T-helper 1 cell treated with Interleukin-12 subunit alpha and Interleukin-12 subunit beta and Interleukin-4 antibody, amounts not matched to agents 30 μg/mL and 1 μg/mL, for 36 hours (primary cell): ENCODE data around the gene GOLGA6C.
"Not testable (repeated sequence)": the region's sequence is repeated elsewhere in the genome, so short reads cannot be mapped to it uniquely, and the experiment has no call there.

Experiments used
- H3K27ac Mint-ChIP-seq: one replicate; pipeline ENCODE4 v1.8.0; 2021; ENCODE audit warnings: mild to moderate bottlenecking, mixed read lengths
- H3K27me3 Mint-ChIP-seq: one replicate; pipeline ENCODE4 v1.8.0; 2021; ENCODE audit warnings: low read depth, mixed read lengths
- H3K36me3 Mint-ChIP-seq: one replicate; pipeline ENCODE4 v1.8.0; 2021; ENCODE audit warnings: low read depth, mixed read lengths
- H3K4me1 Mint-ChIP-seq: one replicate; pipeline ENCODE4 v1.8.0; 2021; ENCODE audit warnings: low read depth, mixed read lengths
- H3K4me3 Mint-ChIP-seq: one replicate; pipeline ENCODE4 v1.8.0; 2021; ENCODE audit warnings: mild to moderate bottlenecking, moderate library complexity, mixed read lengths
- H3K9me3 Mint-ChIP-seq: one replicate; pipeline ENCODE4 v1.8.0; 2021; ENCODE audit warnings: mixed read lengths

The GOLGA6C gene

GRCh38 chr15:75259873-75260272 is 1.7 kb downstream of the GOLGA6C start:
- H3K36me3 Mint-ChIP-seq, H3K27me3 Mint-ChIP-seq, H3K27ac Mint-ChIP-seq, H3K4me3 Mint-ChIP-seq, H3K4me1 Mint-ChIP-seq, H3K9me3 Mint-ChIP-seq: not testable (repeated sequence)

- H3K4me3 Mint-ChIP-seq, H3K9me3 Mint-ChIP-seq, H3K4me1 Mint-ChIP-seq, H3K27ac Mint-ChIP-seq, H3K27me3 Mint-ChIP-seq, H3K36me3 Mint-ChIP-seq: not testable (repeated sequence)
Measured at GRCh38 chr15:75273751-75274359, 15.7 kb downstream of the GOLGA6C start.

GRCh38 chr15:75274509-75275107 is 16.5 kb downstream of the GOLGA6C start:
- not testable (repeated sequence) for H3K4me3 Mint-ChIP-seq, H3K27ac Mint-ChIP-seq, H3K4me1 Mint-ChIP-seq, H3K9me3 Mint-ChIP-seq, H3K36me3 Mint-ChIP-seq, H3K27me3 Mint-ChIP-seq

GRCh38 chr15:75275617-75276016 is 17.5 kb downstream of the GOLGA6C start:
- not testable (repeated sequence) for H3K27ac Mint-ChIP-seq, H3K4me3 Mint-ChIP-seq

GRCh38 chr15:75278497-75278896 is 20.4 kb downstream of the GOLGA6C start:
- H3K9me3 Mint-ChIP-seq, H3K4me1 Mint-ChIP-seq, H3K27ac Mint-ChIP-seq, H3K27me3 Mint-ChIP-seq, H3K4me3 Mint-ChIP-seq, H3K36me3 Mint-ChIP-seq: not testable (repeated sequence)

More at GRCh38 chr15:75275617-75276016, 17.5 kb downstream of the GOLGA6C start:
- not testable (repeated sequence) for H3K9me3 Mint-ChIP-seq, H3K4me1 Mint-ChIP-seq, H3K27me3 Mint-ChIP-seq, H3K36me3 Mint-ChIP-seq

- not testable (repeated sequence) for H3K36me3 Mint-ChIP-seq, H3K4me3 Mint-ChIP-seq, H3K27ac Mint-ChIP-seq, H3K9me3 Mint-ChIP-seq, H3K27me3 Mint-ChIP-seq, H3K4me1 Mint-ChIP-seq
Measured at GRCh38 chr15:75282572-75282971, 24.4 kb downstream of the GOLGA6C start, which contains the start of gene GOLGA6D. GOLGA6D (plus strand) TSS chr15:75282835; CDS start chr15:75282876, 41 bp downstream.

- not testable (repeated sequence) for H3K36me3 Mint-ChIP-seq, H3K4me1 Mint-ChIP-seq, H3K4me3 Mint-ChIP-seq, H3K9me3 Mint-ChIP-seq, H3K27ac Mint-ChIP-seq, H3K27me3 Mint-ChIP-seq
Measured at GRCh38 chr15:75284152-75284551, 26.0 kb downstream of the GOLGA6C start.

- H3K27ac Mint-ChIP-seq, H3K27me3 Mint-ChIP-seq, H3K4me1 Mint-ChIP-seq, H3K4me3 Mint-ChIP-seq, H3K36me3 Mint-ChIP-seq, H3K9me3 Mint-ChIP-seq: not testable (repeated sequence)
Measured at GRCh38 chr15:75293660-75294059, 35.5 kb downstream of the GOLGA6C start.

GRCh38 chr15:75298541-75299310 is 40.6 kb downstream of the GOLGA6C start:
- not testable (repeated sequence) for H3K4me1 Mint-ChIP-seq, H3K36me3 Mint-ChIP-seq, H3K27ac Mint-ChIP-seq, H3K9me3 Mint-ChIP-seq, H3K27me3 Mint-ChIP-seq, H3K4me3 Mint-ChIP-seq

- not testable (repeated sequence) for H3K36me3 Mint-ChIP-seq, H3K27ac Mint-ChIP-seq
Measured at GRCh38 chr15:75299311-75299688, 41.2 kb downstream of the GOLGA6C start.

GRCh38 chr15:75300026-75300425 is 41.9 kb downstream of the GOLGA6C start:
- peaks cover 12% of the 10 kb centered on the region for H3K27me3 Mint-ChIP-seq
- not testable (repeated sequence) for H3K36me3 Mint-ChIP-seq, H3K27ac Mint-ChIP-seq, H3K4me3 Mint-ChIP-seq, H3K9me3 Mint-ChIP-seq, H3K4me1 Mint-ChIP-seq

More at GRCh38 chr15:75299311-75299688, 41.2 kb downstream of the GOLGA6C start:
- not testable (repeated sequence) for H3K27me3 Mint-ChIP-seq, H3K9me3 Mint-ChIP-seq, H3K4me1 Mint-ChIP-seq, H3K4me3 Mint-ChIP-seq

GRCh38 chr15:75302318-75302717 is 44.2 kb downstream of the GOLGA6C start:
- Mint-ChIP-seq H3K4me3 (no peak overlapping the region), H3K4me1 (no peaks in the 10 kb centered on the region), H3K36me3 (no peaks in the 10 kb centered on the region), H3K9me3 (no peaks in the 10 kb centered on the region), H3K27ac (no peak overlapping the region), H3K27me3 (peaks cover 31% of the 10 kb centered on the region)

- not testable (repeated sequence) for H3K9me3 Mint-ChIP-seq, H3K4me1 Mint-ChIP-seq, H3K4me3 Mint-ChIP-seq, H3K27ac Mint-ChIP-seq, H3K36me3 Mint-ChIP-seq
- peaks cover 34% of the 10 kb centered on the region for H3K27me3 Mint-ChIP-seq
Measured at GRCh38 chr15:75302753-75303152, 44.6 kb downstream of the GOLGA6C start.

GRCh38 chr15:75306188-75306587 is 48.1 kb downstream of the GOLGA6C start:
- Mint-ChIP-seq H3K27ac (no peak overlapping the region), H3K4me3 (no peak overlapping the region), H3K9me3 (no peaks in the 10 kb centered on the region), H3K4me1 (no peaks in the 10 kb centered on the region), H3K27me3 (peaks cover 60% of the 10 kb centered on the region), H3K36me3 (no peaks in the 10 kb centered on the region)

GRCh38 chr15:75307778-75308390 is 49.8 kb downstream of the GOLGA6C start:
- Mint-ChIP-seq H3K4me1 (no peaks in the 10 kb centered on the region), H3K36me3 (no peaks in the 10 kb centered on the region), H3K27me3 (peaks cover 64% of the 10 kb centered on the region), H3K9me3 (no peaks in the 10 kb centered on the region), H3K27ac (no peak overlapping the region), H3K4me3 (no peak overlapping the region)
